Measurements from ENCODE around the gene DNAJC7. TPM values are rescaled to one million over a fixed set of nuclear protein-coding genes. Genes with fewer than 3 reads are reported as not detected.

DNAJC7 gene
- total and polyA plus RNA-seq, 9 of the 15 experiments (the other 6 are each of a cell fraction or from before 2014, with no cell fraction given): 85.8 to 262 (median 157) TPM

DNA sequence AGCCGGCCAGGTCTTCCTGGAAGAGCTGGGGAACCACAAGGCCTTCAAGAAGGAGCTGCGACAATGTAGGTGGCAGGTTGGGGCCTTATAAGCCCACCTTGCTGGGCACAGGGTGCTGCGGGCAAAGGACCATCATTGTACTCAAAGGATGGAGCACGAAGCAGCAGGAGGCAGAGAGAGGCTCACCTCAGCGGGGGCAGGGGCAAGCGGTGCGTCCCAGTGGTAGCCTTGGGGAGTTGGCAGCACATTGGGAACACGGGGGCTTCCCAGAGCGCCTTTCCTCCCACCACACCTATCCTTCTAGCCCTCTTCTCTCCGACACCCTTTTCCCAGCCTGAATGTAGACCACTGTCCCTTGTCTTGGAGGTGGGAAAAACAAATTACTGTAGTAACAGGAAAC is 48.6 kb downstream of the DNAJC7 start:
- Histone ChIP-seq H3K79me2 (ENCODE audit: control insufficient read depth, insufficient read depth, low read length) (peaks cover 16% of the 10 kb centered on the region), H4K20me1 (replicated peaks; ENCODE audit: control insufficient read depth, insufficient read depth, low read length) (no peaks in the 10 kb centered on the region; the same call in 1 of the 2 replicates), H3K36me3 (ENCODE audit: control insufficient read depth, insufficient read depth, low read length) (peaks cover 48% of the 10 kb centered on the region; the same call in 2 of the 3 replicates), H3K27ac (ENCODE audit: extremely low read depth, low read depth, low read length) (no peak overlapping the region), H3K9ac (ENCODE audit: insufficient read depth in 1 of 2, low read depth in 2 of 2, low read length in 2 of 2) (no peak overlapping the region), H3K4me1 (replicated peaks in 1 of 2; ENCODE audit: control insufficient read depth in 2 of 2, insufficient read depth in 2 of 2, low read length in 2 of 2) (peaks cover 10 to 43% of the 10 kb centered on the region in 2 experiments; a peak in 4 of 5 replicates), H3K27me3 (ENCODE audit: control insufficient read depth in 2 of 2, insufficient read depth in 2 of 2, low read length in 2 of 2) (no peaks in the 10 kb centered on the region), H3K4me3 (no peak overlapping the region), H3K9me1 (ENCODE audit: control insufficient read depth, insufficient read depth, low read length) (peaks cover 3% of the 10 kb centered on the region), H3K4me2 (ENCODE audit: insufficient read depth, low read length) (no peak overlapping the region), H2AFZ (ENCODE audit: low read depth, low read length) (no peak overlapping the region), H3K9me3 (replicated peaks; ENCODE audit: control insufficient read depth, insufficient read depth, low read depth, low read length) (no peaks in the 10 kb centered on the region; the same call in 1 of the 2 replicates)
- WGBS (ENCODE audit: insufficient coverage, low coverage, missing lambda C conversion rate): 90% methylated on average over 9 of the region's 10 CpGs
- no TSS peak for BruUV-seq (replicated peaks)
- CTCF ChIA-PET (ENCODE audit: low intra/inter-chr PET ratio): no interaction called here
- FAIRE-seq: no peak
- TF ChIP-seq RHOXF2B (CRISPR knock-in tag; conservative IDR thresholded peaks at IDR 0.05) (no peak), POLR2A (conservative IDR thresholded peaks at IDR 0.05) (0 out of 2 replicates have a peak, but pooled peaks have one; percentile 13), ZNF232 (CRISPR knock-in tag; IDR thresholded peaks at IDR 0.05) (no peak), TAF7 (tag; IDR thresholded peaks at IDR 0.05) (no peak), ARNT (IDR thresholded peaks at IDR 0.05) (no peak), POLR2B (IDR thresholded peaks at IDR 0.05; ENCODE audit: low read depth, partially characterized antibody) (no peak), POLR2G (IDR thresholded peaks at IDR 0.05; ENCODE audit: low read depth, low read length) (0 out of 2 replicates have a peak, but pooled peaks have one; percentile 13), POLR2AphosphoS5 (IDR thresholded peaks at IDR 0.05; ENCODE audit: control insufficient read depth, insufficient read depth, low read depth, low read length) (0 out of 2 replicates have a peak, but pooled peaks have one; percentile 40), ZNF274 (IDR thresholded peaks at IDR 0.05; ENCODE audit: borderline replicate concordance, low read depth, low read length) (no peak), BACH1 (tag; IDR thresholded peaks at IDR 0.05) (no peak), ELF2 (CRISPR knock-in tag; IDR thresholded peaks at IDR 0.05) (no peak)
- TF ChIP-seq, protein P1, sequence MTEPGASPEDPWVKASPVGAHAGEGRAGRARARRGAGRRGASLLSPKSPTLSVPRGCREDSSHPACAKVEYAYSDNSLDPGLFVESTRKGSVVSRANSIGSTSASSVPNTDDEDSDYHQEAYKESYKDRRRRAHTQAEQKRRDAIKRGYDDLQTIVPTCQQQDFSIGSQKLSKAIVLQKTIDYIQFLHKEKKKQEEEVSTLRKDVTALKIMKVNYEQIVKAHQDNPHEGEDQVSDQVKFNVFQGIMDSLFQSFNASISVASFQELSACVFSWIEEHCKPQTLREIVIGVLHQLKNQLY (CRISPR knock-in tag; conservative IDR thresholded peaks at IDR 0.05): no peak
- TF ChIP-seq, protein P2, sequence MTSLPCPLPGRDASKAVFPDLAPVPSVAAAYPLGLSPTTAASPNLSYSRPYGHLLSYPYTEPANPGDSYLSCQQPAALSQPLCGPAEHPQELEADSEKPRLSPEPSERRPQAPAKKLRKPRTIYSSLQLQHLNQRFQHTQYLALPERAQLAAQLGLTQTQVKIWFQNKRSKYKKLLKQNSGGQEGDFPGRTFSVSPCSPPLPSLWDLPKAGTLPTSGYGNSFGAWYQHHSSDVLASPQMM (CRISPR knock-in tag; IDR thresholded peaks at IDR 0.05): no peak
- TF ChIP-seq, protein P3, sequence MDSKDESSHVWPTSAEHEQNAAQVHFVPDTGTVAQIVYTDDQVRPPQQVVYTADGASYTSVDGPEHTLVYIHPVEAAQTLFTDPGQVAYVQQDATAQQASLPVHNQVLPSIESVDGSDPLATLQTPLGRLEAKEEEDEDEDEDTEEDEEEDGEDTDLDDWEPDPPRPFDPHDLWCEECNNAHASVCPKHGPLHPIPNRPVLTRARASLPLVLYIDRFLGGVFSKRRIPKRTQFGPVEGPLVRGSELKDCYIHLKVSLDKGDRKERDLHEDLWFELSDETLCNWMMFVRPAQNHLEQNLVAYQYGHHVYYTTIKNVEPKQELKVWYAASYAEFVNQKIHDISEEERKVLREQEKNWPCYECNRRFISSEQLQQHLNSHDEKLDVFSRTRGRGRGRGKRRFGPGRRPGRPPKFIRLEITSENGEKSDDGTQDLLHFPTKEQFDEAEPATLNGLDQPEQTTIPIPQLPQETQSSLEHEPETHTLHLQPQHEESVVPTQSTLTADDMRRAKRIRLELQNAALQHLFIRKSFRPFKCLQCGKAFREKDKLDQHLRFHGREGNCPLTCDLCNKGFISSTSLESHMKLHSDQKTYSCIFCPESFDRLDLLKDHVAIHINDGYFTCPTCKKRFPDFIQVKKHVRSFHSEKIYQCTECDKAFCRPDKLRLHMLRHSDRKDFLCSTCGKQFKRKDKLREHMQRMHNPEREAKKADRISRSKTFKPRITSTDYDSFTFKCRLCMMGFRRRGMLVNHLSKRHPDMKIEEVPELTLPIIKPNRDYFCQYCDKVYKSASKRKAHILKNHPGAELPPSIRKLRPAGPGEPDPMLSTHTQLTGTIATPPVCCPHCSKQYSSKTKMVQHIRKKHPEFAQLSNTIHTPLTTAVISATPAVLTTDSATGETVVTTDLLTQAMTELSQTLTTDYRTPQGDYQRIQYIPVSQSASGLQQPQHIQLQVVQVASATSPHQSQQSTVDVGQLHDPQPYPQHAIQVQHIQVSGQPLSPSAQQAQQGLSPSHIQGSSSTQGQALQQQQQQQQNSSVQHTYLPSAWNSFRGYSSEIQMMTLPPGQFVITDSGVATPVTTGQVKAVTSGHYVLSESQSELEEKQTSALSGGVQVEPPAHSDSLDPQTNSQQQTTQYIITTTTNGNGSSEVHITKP (IDR thresholded peaks at IDR 0.05; ENCODE audit: partially characterized antibody): no peak
- POLR2A ChIA-PET: interaction anchor here (0.6 to 1.9 kb wide), 5 partner anchors 9 to 279 kb away, joined by 3 to 8 read pairs (median 4); no protein-coding TSS in a partner anchor
- intact Hi-C loops (cut with micrococcal nuclease) (loop anchor here (5.0 kb wide), 1 partner anchor 59 kb away; no protein-coding TSS in a partner anchor), in situ Hi-C loops (cut with MboI) (no loop called here)
- no peak for DNase-seq (ENCODE audit: extremely low read depth in 1 of 4, low spot score in 3 of 4)
- no peak for ATAC-seq
